HG03139 (cell line): Measurements from ENCODE around the gene TENT4A.

Experiments used
- ATAC-seq: cut with Tn5 transposase; IDR thresholded peaks from one replicate; pipeline ENCODE4 v1.9.1; 2021; ENCODE audit not compliant: unreplicated experiment

The TENT4A gene

GRCh38 chr5:6731465-6732237, 18.4 kb downstream of the TENT4A start:
- ATAC-seq: no peak

- ATAC-seq: no peak
Observed at GRCh38 chr5:6732634-6733410, 19.6 kb downstream of the TENT4A start.

- ATAC-seq: no peak
Observed at GRCh38 chr5:6733411-6734242, 20.4 kb downstream of the TENT4A start.

GRCh38 chr5:6734243-6734700, 21.0 kb downstream of the TENT4A start:
- ATAC-seq: no peak

GRCh38 chr5:6734781-6735180, 21.5 kb downstream of the TENT4A start:
- no peak for ATAC-seq

- ATAC-seq: no peak
Observed at GRCh38 chr5:6736106-6736505, 22.9 kb downstream of the TENT4A start.

- ATAC-seq: no peak
Observed at GRCh38 chr5:6736524-6737042, 23.4 kb downstream of the TENT4A start.

- ATAC-seq: peak; percentile 59
Observed at GRCh38 chr5:6737043-6737941, 24.1 kb downstream of the TENT4A start.

GRCh38 chr5:6739603-6740002, 26.4 kb downstream of the TENT4A start:
- ATAC-seq: no peak

- ATAC-seq: no peak
Observed at GRCh38 chr5:6740586-6741150, 27.4 kb downstream of the TENT4A start.

GRCh38 chr5:6742081-6742758, 29.0 kb downstream of the TENT4A start:
- ATAC-seq: no peak

- ATAC-seq: no peak
Observed at GRCh38 chr5:6743161-6743560, 29.9 kb downstream of the TENT4A start.

- ATAC-seq: no peak
Observed at GRCh38 chr5:6744841-6745705, 31.8 kb downstream of the TENT4A start.

- ATAC-seq: peak; percentile 59
Observed at GRCh38 chr5:6745706-6746222, 32.5 kb downstream of the TENT4A start.

GRCh38 chr5:6746244-6746643, 33.0 kb downstream of the TENT4A start:
- ATAC-seq: no peak

GRCh38 chr5:6747103-6747502, 33.9 kb downstream of the TENT4A start:
- no peak for ATAC-seq

GRCh38 chr5:6748142-6748541, 34.9 kb downstream of the TENT4A start:
- ATAC-seq: no peak
